Activated T-cell treated with anti-CD3 and anti-CD28 coated beads, Interleukin-2, amount 50 U/mL, for 48 hours (primary cell): ENCODE measurements around the gene KCNA5.

Experiments used
- DNase-seq, 2 experiments: peaks; one replicate each; pipeline ENCODE4 v3.0.0-alpha.2; 2020

The KCNA5 gene

DNA sequence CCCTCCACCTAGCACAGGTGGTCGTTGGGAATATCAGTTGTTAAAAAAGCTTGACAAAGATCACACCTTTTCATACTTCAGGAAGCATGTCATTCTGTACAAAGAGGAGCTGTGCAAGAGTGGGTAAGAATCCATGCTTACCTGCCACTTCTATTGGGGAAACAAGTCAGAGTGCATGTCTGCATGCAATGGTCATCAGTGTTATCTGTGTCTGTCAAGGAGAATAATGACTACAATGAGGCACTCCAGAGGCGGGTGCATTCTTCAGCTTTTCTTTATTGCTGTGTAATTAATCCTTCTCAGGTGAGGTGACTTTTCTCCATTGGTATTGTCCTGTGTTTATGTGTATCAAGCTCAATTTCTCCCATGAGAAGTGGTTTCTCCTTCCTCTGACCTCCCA is 24.4 kb downstream of the KCNA5 start:
- DNase-seq, result no peak

DNA sequence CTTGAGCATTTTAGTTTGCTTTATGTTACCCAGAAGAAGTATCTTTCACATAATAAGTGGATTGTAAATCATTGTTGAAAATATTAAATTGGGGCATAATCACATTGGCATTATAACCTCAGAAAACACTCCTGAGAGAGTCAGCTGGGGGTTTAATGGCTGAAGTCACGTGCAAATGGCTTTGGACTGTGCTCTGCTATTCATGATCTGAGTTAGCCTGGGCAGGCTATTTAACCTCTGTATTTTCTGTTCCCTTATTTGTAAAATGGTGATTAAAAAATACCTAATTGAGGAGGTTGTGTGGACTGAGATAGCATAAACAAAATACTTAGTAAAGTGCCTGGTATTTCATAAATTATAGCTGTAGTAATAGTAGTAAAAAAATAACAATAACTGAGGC is 24.9 kb downstream of the KCNA5 start:
- no peak for DNase-seq

DNA sequence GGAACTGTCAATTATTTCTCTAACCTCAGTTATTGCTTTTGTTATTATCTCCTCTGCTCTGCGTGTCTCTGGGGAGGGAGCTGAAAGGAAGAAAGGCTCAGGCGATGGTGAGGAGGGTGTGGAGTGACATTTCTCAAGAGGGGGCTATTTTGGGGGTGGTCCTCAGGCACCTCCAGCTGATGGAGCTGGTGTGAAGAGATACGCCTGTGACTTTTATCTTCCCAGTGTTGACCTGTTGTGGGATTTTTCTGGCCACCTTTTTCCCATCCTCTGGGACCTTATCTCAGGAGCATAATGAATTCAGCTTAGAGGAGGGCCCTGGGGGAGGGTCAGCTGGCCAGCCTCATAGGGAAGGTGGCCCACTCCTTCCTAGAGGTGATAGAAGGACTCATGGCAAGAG is 26.4 kb downstream of the KCNA5 start:
- DNase-seq, result no peak

DNA sequence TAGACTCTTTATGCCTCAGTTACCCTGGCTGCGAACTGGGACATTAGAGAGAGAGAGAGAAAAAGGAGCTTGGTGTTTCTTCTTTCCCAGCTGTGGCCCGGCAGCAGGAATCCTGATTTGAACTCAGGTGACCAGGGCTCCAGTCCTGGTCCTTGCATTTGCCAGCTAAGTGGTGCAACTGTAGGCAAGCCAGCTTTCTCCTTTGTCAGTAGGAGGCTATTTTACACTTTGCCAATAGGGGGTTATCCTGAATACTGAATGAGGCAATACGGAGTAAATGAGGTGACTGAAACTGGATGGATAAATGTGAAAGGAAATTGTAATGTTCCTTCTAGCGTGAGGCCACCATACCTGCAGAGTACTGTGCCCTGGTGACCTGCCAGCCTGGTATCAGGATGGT is 27.8 kb downstream of the KCNA5 start:
- no peak for DNase-seq

DNA sequence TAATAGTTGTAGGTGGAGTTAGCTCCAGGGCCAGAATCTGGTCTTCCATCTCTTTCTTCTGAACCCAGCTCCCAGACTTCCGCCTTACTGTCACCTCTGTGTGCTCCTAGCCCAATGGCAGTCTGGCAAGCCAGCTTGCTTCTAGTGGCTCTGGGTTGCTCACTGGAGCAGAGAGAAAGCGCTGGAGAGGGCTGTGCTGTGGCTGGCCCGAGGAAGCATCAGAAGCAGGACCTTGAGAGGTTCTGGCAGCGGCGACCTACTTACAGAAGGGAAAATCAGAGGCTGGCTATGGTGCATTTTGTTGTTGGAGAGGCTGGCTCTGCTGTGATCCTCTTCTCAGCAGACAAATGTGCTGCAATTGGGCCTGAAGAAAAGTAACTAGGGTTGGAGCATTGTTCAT is 28.6 kb downstream of the KCNA5 start:
- DNase-seq, result no peak

DNA sequence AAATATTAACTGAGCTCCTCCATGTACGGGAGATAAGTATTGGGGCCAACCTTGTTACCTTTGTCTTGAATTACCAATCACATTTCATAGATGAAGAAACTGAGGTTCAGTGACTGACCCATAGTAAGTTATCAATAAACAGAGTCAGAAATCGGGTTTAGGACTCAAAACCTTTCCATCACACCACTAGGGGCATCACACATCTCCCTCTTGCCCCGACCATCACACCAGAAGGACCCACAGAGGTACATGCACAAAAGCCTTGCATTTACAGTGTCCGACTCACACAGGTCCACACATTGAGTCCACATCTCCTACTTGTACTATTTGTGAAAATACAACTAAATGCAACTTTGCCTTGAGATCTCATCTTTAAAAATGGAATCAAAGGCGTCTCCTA is 29.4 kb downstream of the KCNA5 start:
- no peak for DNase-seq

DNA sequence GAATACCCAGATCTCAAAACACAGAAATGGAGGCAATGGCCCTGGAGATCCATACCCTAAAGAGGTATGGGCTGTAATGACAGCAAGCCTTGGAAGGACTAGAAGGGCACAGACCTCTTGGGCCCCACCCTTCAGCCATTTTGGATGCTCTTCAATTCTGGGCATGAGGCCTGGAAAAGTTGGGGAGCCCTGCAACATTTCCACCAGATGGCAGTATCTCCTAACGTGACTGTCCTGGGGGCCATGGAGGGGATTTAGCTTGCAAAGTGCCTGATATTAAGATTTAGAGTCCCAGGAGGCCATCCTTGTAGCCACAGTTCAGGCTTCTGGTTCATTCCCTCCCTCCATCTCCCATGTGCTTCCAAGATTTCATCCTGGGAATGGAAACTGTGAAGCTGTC is 30.2 kb downstream of the KCNA5 start:
- DNase-seq, result peak in 1 of 2 experiments; percentile 19

DNA sequence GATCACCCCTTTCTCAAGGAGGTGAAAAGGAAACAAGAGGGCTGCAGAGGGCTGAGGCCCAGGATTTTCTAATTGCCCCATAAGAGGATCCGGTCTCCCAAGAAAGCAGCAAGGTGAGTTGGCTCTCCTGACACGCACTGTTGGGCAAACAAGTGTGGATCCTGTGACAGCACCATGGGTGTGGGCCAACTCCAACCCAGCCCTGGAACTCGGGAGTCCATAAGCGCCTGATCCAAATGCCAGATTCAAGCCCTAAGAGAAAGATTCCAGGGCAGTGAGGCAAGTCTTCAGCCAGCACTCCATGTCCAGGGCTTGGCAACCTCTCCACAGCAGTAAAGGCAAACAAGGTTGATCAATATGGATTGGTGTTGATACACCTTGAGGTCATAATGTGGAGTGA is 33.1 kb downstream of the KCNA5 start:
- DNase-seq, result no peak

DNA sequence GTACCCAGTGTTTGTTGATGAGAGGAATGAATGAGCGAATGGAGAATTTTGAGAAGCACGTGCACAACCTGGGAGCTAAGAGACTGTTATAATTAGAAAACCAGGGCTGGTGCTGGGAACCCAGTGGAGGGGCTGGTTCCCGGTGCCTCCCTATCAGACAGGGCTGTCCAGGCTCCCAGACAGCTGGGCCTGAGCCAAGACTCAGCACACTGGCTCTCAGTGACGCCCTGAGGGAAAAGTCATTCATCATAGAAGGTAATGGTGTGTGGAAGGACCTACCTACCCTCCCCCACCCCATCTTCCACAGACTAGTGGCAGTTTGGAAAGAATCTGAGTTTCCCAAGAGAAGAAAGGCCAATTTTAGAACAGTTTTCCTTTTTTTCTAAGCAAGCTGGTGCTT is 34.7 kb downstream of the KCNA5 start:
- no peak for DNase-seq

DNA sequence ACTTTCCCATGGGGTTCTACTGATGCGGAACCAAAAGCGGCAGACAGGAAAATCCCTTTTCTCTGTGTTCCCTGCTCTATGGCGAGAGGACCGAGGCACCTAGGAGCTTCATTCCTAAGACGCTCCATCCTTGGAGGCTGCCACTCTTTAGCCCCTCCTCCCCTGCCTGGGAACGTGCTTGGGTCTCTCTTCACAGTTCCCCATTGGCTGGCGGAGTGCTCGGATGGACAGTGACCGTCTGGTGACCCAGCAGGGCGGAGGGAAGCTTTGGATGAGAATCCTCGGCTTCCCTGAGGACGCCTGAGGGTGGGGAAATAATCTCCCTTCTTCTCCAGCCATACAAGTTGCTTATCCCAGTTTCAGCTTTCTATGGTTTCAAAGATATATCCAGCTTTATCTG is 37.3 kb downstream of the KCNA5 start:
- no peak for DNase-seq

DNA sequence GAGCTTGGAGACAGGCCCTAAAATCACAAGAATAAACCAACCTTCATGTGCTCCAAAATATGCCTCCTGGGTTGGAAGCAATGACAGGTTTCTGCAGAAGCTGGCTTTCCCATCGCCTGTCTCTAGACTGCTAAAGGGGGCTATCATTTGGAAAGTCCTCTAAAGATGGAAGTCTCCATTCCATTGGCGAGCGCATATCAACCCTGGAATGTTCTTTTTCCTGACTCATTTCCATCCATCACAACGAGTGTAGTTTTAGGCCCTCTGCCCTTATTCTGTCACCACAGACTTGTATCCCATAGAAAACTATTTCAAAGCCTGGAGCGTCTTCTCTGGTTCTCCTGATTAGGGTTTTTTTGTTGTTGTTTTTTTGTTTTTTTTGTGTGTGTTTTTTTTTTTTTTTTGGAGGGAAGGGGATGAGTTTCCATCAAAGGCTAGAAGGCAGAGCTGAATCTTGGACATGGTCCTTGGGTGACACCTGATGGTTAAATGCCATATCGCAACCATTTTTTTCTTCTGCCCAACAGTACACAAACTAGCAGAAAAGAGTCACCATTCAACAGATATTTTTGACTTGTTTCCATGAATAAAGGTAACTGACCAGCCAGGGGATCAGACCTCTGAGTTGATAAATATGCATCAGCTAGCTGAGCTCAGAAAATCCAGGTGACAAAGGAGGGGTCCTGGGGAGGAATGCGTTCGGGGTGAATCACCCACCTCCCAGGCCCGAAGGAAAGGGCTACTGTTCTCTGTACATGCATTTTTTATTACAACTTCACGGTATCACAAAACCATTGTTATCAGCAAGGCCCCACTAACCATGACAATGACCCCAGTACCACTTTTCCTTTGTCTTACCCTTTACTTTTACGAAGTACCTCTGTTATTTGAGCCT is 40.5 kb downstream of the KCNA5 start:
- peak in 1 of 2 experiments; percentile 21 for DNase-seq

DNA sequence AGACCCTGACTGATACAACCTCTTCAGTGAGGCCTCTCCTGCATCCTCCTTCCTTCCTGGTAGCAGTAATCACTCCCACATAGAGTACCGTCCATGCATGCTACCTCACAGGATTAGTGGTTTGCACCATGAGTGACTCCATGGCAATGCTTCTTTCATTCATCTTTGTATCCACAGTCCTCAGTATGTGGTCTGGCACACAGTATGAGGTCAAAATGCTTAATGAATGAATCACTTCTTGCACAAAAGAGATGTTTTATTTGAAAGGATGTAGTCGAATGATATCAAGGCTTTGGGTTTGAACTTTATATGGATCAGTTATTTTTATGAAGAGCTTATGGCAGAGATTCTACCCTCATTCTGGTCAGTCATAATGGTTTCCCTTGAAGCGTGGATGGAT is 42.2 kb downstream of the KCNA5 start:
- no peak for DNase-seq

DNA sequence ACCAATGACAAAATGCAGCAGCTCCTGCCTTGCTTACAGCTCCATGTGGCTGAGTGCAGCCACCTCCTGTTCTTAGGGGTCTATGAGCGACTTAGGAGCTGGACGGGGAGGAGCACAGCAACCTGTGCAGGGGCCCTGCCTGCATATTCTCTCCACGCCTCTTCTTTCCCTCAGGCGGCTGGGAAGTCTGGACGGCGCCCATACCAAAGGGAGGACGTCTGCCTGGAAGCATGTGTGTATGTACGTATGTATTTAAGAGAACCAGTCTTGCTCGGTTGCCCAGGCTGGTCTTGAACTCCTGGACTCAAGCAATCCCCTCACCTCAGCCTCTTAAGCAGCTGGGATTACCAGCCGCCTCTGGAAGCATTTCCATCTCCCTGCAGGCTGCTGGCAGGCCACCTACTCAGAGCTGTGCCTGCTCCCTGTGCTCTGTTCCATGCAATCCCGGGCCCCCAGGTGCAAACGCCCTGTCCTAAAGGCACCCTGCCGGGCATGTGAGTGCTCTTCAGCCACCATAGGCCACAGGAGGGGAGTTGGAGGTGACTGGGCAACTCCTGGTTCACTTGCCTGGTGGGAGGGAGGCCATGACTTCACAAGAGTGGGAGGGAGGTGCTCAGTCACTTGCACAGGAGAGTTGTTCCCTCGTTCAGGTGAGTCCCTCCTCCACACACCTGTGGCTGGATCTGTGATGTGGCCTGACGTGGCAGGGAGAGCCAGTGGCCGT is 44.3 kb downstream of the KCNA5 start:
- DNase-seq, result no peak

DNA sequence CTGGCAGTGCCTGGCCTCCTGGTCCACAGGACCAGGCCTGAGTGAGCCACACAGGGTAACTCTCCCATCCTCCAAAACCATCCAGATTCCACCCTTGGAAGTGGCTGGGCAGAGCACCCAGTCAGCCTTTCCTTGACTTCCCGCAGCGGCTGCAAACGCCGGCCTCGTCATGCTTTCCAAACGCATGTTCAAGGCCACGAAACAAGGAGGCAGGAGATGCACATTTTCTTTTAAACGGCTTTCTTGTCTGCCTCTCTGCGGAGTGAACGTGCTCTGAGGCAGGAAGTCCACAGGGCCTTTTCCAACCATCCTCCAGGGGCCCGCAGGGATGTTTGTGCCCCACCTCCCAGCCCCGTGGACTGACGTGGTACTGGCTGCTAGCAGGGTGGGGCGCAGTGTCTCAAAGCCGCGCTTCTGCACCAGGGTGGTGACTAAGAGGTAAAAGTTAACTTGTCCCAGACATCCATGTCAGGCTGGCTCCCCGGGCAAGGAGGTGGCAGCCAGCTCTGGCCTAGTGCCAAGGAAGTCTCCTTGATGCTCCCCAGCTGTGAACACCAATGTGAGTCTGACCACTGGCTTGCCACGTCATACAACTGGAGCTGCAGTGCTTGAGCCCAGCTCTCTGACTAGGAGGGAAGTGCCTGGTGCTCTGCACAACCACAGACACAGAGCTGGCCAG is 45.0 kb downstream of the KCNA5 start:
- no peak for DNase-seq

DNA sequence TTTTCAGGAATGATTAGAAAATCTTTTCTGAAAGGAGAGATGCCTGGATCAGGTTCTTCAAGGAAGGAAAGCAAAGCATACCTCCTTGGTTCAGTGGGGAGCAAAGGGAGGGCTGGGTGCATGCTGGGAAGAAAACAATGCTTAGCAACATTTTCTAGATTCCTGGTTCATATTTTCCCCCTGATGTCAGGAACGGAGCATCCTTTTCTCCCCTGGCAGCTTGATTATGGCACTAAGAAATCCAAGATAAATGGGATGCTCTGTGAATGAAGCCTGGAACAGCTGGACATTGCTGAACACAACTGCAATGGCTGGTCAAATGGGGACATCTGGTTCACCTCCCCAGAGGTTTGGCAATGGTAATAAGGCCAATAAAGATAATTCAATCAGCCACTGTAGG is 50.9 kb downstream of the KCNA5 start:
- no peak for DNase-seq

DNA sequence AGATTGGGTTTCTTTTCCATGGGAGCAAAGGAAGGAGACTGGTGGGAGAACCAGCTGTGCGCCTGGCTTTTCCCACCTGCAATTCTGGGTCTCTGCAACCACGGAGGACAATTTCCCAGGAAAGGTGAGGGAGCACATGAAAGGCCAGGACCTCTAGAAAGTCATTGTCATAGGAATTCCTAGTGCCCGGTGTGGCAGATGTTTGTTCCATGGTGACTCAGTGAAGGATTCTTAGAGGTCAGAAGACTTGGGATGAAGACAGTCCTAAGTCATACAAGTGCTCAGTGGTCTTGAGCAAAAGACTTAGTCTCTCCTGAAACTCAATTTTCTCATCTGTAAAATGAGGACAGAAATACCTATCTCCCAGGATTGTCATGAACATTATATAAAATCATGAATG is 51.3 kb downstream of the KCNA5 start:
- no peak for DNase-seq
